Thyroid gland (tissue), 4 donors: ENCODE measurements around the gene SRRM2.

Experiments
- POLR2A ChIP-seq, 2 donors: fragments of 450-650 bp; IDR thresholded peaks; one replicate each; pipeline ENCODE4 v1.6.1; 2017; ENCODE audit warnings: antibody characterized with exemption in 2 of 2, mild to moderate bottlenecking in 2 of 2, moderate library complexity in 1 of 2
- TF ChIP-seq, protein P1 (sequence below), 6 experiments: fragments of 200-600 bp in 3 of 6; fragments of 450-650 bp in 3 of 6; sonication (generic) in 3 of 6; IDR thresholded peaks; one replicate each; pipeline ENCODE4 v1.5.1; 2016 to 2019; ENCODE audit warnings: antibody characterized with exemption in 6 of 6, mild to moderate bottlenecking in 2 of 6, inconsistent platforms in 1 of 6, moderate library complexity in 1 of 6

DNA sequence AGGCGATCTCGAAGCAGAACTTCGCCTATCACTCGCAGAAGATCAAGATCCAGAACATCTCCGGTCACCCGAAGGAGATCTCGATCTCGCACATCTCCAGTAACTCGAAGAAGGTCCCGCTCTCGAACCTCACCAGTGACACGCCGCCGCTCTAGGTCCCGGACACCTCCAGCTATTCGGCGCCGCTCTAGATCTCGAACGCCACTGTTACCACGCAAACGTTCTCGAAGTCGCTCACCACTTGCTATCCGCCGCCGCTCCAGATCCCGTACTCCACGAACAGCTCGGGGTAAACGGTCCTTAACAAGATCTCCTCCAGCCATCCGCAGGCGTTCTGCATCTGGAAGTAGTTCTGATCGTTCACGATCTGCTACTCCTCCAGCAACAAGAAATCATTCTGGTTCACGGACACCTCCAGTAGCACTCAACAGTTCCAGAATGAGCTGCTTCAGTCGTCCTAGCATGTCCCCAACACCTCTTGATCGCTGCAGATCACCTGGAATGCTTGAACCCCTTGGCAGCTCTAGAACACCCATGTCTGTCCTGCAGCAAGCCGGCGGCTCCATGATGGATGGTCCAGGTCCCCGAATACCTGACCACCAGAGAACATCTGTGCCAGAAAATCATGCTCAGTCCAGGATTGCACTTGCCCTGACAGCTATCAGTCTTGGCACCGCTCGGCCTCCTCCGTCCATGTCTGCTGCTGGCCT, 14.1 kb downstream of the SRRM2 start:
- TF ChIP-seq, protein P1, sequence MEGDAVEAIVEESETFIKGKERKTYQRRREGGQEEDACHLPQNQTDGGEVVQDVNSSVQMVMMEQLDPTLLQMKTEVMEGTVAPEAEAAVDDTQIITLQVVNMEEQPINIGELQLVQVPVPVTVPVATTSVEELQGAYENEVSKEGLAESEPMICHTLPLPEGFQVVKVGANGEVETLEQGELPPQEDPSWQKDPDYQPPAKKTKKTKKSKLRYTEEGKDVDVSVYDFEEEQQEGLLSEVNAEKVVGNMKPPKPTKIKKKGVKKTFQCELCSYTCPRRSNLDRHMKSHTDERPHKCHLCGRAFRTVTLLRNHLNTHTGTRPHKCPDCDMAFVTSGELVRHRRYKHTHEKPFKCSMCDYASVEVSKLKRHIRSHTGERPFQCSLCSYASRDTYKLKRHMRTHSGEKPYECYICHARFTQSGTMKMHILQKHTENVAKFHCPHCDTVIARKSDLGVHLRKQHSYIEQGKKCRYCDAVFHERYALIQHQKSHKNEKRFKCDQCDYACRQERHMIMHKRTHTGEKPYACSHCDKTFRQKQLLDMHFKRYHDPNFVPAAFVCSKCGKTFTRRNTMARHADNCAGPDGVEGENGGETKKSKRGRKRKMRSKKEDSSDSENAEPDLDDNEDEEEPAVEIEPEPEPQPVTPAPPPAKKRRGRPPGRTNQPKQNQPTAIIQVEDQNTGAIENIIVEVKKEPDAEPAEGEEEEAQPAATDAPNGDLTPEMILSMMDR (IDR thresholded peaks at IDR 0.05): no peak
- no peak for TF ChIP-seq POLR2A (IDR thresholded peaks at IDR 0.05)
